Inflammatory macrophage (primary cell): ENCODE results near the gene KRTAP4-12.
"Not testable (repeated sequence)": the region's sequence is repeated elsewhere in the genome, so short reads cannot be mapped to it uniquely, and the experiment has no call there.

Experiments used
- DNase-seq, 2 donors: peaks; one replicate each; pipeline ENCODE4 v3.0.0-alpha.2; 2020 to 2022

KRTAP4-12 gene

DNA sequence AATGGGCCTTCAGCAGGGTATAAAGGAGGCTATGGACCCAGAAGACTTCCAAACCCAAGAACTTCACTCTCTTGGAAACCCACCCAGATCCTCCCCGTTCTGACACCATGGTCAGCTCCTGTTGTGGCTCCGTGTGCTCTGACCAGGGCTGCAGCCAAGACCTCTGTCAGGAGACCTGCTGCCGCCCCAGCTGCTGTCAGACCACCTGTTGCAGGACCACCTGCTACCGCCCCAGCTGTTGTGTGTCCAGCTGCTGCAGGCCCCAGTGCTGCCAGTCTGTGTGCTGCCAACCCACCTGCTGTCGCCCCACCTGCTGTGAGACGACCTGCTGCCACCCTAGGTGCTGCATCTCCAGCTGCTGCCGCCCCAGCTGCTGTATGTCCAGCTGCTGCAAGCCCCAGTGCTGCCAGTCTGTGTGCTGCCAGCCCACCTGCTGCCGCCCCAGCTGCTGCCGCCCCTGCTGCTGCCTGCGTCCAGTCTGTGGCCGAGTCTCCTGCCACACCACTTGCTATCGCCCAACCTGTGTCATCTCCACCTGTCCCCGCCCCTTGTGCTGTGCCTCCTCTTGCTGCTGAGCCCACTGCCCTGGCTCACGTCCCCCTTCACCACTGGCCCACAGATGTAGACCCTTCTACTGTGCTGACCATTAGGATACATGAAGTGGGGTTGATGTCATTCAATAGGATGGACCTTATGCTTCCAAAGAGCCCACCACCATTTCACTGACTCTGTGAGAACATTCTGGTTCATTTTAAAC lies 39.7 kb downstream of the KRTAP4-12 start, which contains the start of gene KRTAP4-7:
TSS of gene KRTAP4-7 (plus strand) at position 51 of the 757 bp plus-strand sequence. CDS start at position 108, 57 bp downstream.
- not testable (repeated sequence) for DNase-seq

DNA sequence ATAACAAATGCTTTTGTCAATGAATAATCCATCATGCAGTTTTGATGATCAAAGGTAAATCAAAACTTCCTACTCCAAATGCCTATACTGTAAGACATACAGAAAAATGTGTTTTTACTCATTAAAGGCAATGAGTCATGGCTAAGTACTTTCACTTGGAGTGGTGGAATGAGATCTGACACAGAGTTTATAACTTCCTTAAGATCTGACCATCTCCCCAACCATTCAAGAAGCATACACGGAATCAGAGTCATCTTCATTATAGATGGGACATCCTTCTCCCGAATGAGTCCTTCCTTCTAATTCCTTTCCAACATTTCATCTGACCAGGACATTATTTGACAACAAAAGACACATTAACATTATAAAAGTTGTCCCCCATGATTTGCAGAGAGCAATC lies 40.6 kb downstream of the KRTAP4-12 start:
- not testable (repeated sequence) for DNase-seq

DNA sequence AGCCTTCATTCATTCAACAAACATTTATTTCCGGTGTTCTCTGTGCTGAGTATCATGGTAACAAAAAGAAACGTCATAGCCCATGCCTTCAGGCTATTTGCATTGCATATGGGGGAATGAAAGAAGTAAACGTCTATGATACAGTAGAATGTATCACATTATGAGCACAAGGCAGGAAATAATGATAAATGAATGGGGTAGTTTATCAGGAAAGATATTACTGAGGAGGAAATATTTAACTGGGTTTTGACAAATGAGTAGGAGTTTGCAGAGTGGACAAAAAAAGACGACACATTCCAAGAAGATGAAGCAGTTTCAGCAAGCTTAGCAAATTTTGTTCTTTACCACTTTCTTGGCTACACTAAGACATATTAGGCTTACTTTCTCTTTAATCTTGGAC lies 41.4 kb downstream of the KRTAP4-12 start:
- no peak for DNase-seq

DNA sequence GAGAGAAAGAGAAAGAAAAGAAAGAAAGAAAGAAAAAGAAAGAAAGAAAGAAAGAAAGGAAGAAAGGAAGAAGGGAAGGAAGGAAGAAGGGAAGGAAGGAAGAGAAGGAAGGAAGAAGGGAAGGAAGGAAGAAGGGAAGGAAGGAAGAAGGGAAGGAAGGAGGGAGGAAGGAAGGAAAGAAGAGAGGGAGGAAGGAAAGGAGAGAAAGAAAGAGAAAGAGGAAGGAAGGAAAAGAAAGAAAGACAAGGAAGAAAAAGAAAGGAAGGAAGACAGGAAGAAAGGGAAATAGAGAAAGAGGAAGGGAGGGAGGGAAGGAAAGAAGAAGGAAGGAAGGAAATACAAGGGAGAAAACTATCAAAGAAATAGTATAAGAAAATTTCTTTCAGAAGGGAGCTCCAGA lies 47.2 kb downstream of the KRTAP4-12 start:
- no peak for DNase-seq

DNA sequence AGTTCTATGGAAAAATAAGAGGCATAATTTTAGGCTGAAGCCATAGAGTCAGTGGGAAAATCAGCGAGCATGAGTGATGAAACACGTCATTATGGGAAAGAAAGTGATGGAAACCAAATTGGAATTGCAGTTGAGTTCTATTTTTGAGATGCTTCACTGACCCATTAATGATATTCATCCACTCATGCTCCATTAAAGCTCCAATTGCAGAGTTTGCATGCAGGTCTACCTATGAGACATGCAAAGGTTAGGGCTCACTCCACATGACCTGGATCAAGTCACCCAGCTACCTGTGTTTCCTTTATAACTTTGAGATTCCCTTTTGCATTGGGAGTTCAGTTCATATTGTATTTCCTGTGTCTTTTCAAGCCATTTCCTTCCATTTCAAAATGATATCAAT lies 50.3 kb downstream of the KRTAP4-12 start:
- no peak for DNase-seq
